ENCODE results near the gene FBXL17. TPM values are rescaled to one million over a fixed set of nuclear protein-coding genes. Genes with fewer than 3 reads are reported as not detected.

FBXL17 gene
- total and polyA plus RNA-seq, 2 of the 4 experiments (the other 2 are of a cell fraction) = 3.9 to 8.1 TPM

DNA sequence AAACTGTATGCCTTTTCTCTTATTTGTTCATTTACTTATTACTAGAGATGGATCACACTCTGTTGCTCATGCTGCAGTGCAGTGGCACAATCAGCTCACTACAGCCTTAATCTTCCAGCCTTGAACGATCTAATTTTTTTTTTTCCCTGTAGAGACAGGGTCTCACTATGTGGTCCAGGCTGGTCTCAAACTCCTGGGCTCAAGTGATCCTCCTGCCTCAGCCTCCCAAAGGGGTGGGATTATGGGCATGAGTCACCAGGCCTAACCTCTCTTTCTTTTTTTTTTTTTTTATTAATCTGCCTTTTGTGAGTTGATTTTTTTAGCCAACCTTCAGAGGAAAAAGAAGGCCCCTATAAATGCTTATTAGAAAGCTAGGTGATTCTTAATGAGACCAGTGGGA is 303.0 kb downstream of the FBXL17 start:
- Histone ChIP-seq H2AK9ac (replicated peaks; ENCODE audit: low read depth, low read length, poor library complexity) (no peak overlapping the region), H4K8ac (ENCODE audit: low read depth in 2 of 2, low read length in 2 of 2) (no peak overlapping the region), H2BK120ac (ENCODE audit: low read depth, low read length) (no peak overlapping the region), H3K9me3 (ENCODE audit: control insufficient read depth, insufficient read depth, low read length) (no peaks in the 10 kb centered on the region), H3K27me3 (ENCODE audit: control insufficient read depth, insufficient read depth, low read length) (no peaks in the 10 kb centered on the region), H3K9ac (ENCODE audit: low read depth, low read length) (no peak overlapping the region), H4K20me1 (ENCODE audit: insufficient read depth, low read length) (no peaks in the 10 kb centered on the region), H3K4ac (ENCODE audit: low read depth, low read length) (no peak overlapping the region), H3K4me1 (ENCODE audit: control insufficient read depth, insufficient read depth, low read length) (no peaks in the 10 kb centered on the region), H3K56ac (ENCODE audit: extremely low read depth, insufficient read depth, low read length) (no peak overlapping the region), H3K9me1 (ENCODE audit: insufficient read depth, low read length) (no peaks in the 10 kb centered on the region), H3K4me2 (ENCODE audit: low read depth, low read length) (no peak overlapping the region), H3K4me3 (ENCODE audit: insufficient read depth, low read depth, low read length) (no peak overlapping the region), H3K14ac (replicated peaks; ENCODE audit: low read depth, low read length) (no peak overlapping the region), H3K23ac (ENCODE audit: low read depth, low read length) (no peak overlapping the region), H3K27ac (ENCODE audit: insufficient read depth, low read length) (no peak overlapping the region), H2AK5ac (ENCODE audit: low read depth, low read length) (no peak overlapping the region), H4K91ac (ENCODE audit: insufficient read depth, low read depth, low read length) (no peak overlapping the region), H2AFZ (replicated peaks; ENCODE audit: low read length, poor library complexity) (no peak overlapping the region), H3K79me1 (ENCODE audit: low read depth in 1 of 2, low read length in 2 of 2) (no peaks in the 10 kb centered on the region), H2BK5ac (ENCODE audit: low read depth, low read length, poor library complexity, severe bottlenecking) (no peak overlapping the region), H3K18ac (ENCODE audit: low read depth, low read length) (no peak overlapping the region), H3K36me3 (ENCODE audit: control insufficient read depth, insufficient read depth, low read length) (no peaks in the 10 kb centered on the region), H4K5ac (ENCODE audit: low read depth, low read length) (no peak overlapping the region), H2BK15ac (ENCODE audit: low read depth, low read length) (no peak overlapping the region), H2BK20ac (ENCODE audit: low read depth, low read length) (no peak overlapping the region)
- TF ChIP-seq CHD1 (IDR thresholded peaks at IDR 0.05; ENCODE audit: low read depth, low read length) (no peak), SMC3 (IDR thresholded peaks at IDR 0.05; ENCODE audit: low read depth, low read length) (no peak), RCOR1 (IDR thresholded peaks at IDR 0.05; ENCODE audit: insufficient replicate concordance, low read length) (no peak), MXI1 (IDR thresholded peaks at IDR 0.05; ENCODE audit: borderline replicate concordance, low read depth, low read length) (no peak), MAZ (IDR thresholded peaks at IDR 0.05; ENCODE audit: borderline replicate concordance, low read depth, low read length) (no peak), RAD21 (IDR thresholded peaks at IDR 0.05; ENCODE audit: low read length) (no peak), FOS (IDR thresholded peaks at IDR 0.05; ENCODE audit: low read depth, low read length) (no peak), RFX5 (IDR thresholded peaks at IDR 0.05; ENCODE audit: low read depth, low read length) (no peak), POLR2A (IDR thresholded peaks at IDR 0.05; ENCODE audit: low read depth, low read length) (no peak), BHLHE40 (IDR thresholded peaks at IDR 0.05; ENCODE audit: low read depth, low read length) (no peak), CEBPB (IDR thresholded peaks at IDR 0.05; ENCODE audit: low read depth, low read length) (no peak), NFE2L2 (IDR thresholded peaks at IDR 0.05; ENCODE audit: low read depth, low read length) (no peak), ELK1 (IDR thresholded peaks at IDR 0.05; ENCODE audit: borderline replicate concordance, low read depth, low read length) (no peak)
- TF ChIP-seq, protein P1, sequence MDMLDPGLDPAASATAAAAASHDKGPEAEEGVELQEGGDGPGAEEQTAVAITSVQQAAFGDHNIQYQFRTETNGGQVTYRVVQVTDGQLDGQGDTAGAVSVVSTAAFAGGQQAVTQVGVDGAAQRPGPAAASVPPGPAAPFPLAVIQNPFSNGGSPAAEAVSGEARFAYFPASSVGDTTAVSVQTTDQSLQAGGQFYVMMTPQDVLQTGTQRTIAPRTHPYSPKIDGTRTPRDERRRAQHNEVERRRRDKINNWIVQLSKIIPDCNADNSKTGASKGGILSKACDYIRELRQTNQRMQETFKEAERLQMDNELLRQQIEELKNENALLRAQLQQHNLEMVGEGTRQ (IDR thresholded peaks at IDR 0.05; ENCODE audit: low read depth, low read length) = no peak
- BruUV-seq (replicated peaks) = no TSS peak
- ATAC-seq (ENCODE audit: low read depth) (no peak), DNase-seq (no peak)
- WGBS, 2 experiments (ENCODE audit: extremely low coverage in 2 of 2, insufficient read length in 1 of 2) = no CpG with 5 or more reads among the region's 1 CpG
- in situ Hi-C loops (cut with MboI; ENCODE audit: low sequenced_read_pairs) (no loop called here), intact Hi-C loops (cut with micrococcal nuclease) (no loop called here), dilution Hi-C loops (cut with HindIII; ENCODE audit: low sequenced_read_pairs, unreplicated experiment) (no loop called here)
- ChIA-PET CTCF (interaction anchor here (0.7 kb wide), 1 partner anchor 14 kb away, joined by 4 read pairs; no protein-coding TSS in a partner anchor), POLR2A (ENCODE audit: unreplicated experiment) (no interaction called here)

Measured in IMR-90 (cell line).